ENCODE data around the gene ELSPBP1. TPM values are rescaled to one million over a fixed set of nuclear protein-coding genes. Genes with fewer than 3 reads are reported as not detected.
"Not testable (repeated sequence)": the region's sequence is repeated elsewhere in the genome, so short reads cannot be mapped to it uniquely, and the experiment has no call there.

The ELSPBP1 gene
- not detected in 2 replicates for total RNA-seq (2014; rRNA removed)
- not detected for polyA plus RNA-seq (2012)

- no peak for DNase-seq (ENCODE audit: low read depth)
Measured at GRCh38 chr19:47994209-47994802, at the start of gene ELSPBP1. Gene ELSPBP1, plus strand, starts transcription at chr19:47994632. Its CDS starts 14,036 bp downstream, at chr19:48008668.

GRCh38 chr19:47949852-47950521 is 44.4 kb upstream of the ELSPBP1 start:
- not testable (repeated sequence) for DNase-seq (ENCODE audit: low read depth)

- not testable (repeated sequence) for DNase-seq (ENCODE audit: low read depth)
Measured at GRCh38 chr19:47952132-47952531, 42.3 kb upstream of the ELSPBP1 start.

- DNase-seq (ENCODE audit: low read depth): not testable (repeated sequence)
Measured at GRCh38 chr19:47955936-47956335, 38.5 kb upstream of the ELSPBP1 start.

- DNase-seq (ENCODE audit: low read depth): no peak
Measured at GRCh38 chr19:47973529-47973928, 20.9 kb upstream of the ELSPBP1 start.

GRCh38 chr19:47991191-47991808 is 3.1 kb upstream of the ELSPBP1 start:
- DNase-seq (ENCODE audit: low read depth): no peak

GRCh38 chr19:47992070-47992469 is 2.4 kb upstream of the ELSPBP1 start, which contains the start of gene BSPH1:
Gene BSPH1, minus strand, starts transcription at chr19:47992170. Its CDS starts 89 bp downstream, at chr19:47992081.
- DNase-seq (ENCODE audit: low read depth): no peak

GRCh38 chr19:47996230-47996727 is 1.8 kb downstream of the ELSPBP1 start:
- no peak for DNase-seq (ENCODE audit: low read depth)

- no peak for DNase-seq (ENCODE audit: low read depth)
Measured at GRCh38 chr19:47998800-47999199, 4.4 kb downstream of the ELSPBP1 start.

- DNase-seq (ENCODE audit: low read depth): no peak
Measured at GRCh38 chr19:48000846-48001245, 6.4 kb downstream of the ELSPBP1 start.

GRCh38 chr19:48004236-48004635 is 9.8 kb downstream of the ELSPBP1 start:
- no peak for DNase-seq (ENCODE audit: low read depth)

GRCh38 chr19:48006762-48007161 is 12.3 kb downstream of the ELSPBP1 start:
- peak; percentile 5 for DNase-seq (ENCODE audit: low read depth)

GRCh38 chr19:48010932-48011758 is 16.7 kb downstream of the ELSPBP1 start:
- no peak for DNase-seq (ENCODE audit: low read depth)

- no peak for DNase-seq (ENCODE audit: low read depth)
Measured at GRCh38 chr19:48020686-48021085, 26.3 kb downstream of the ELSPBP1 start.

- DNase-seq (ENCODE audit: low read depth): no peak
Measured at GRCh38 chr19:48023011-48023410, 28.6 kb downstream of the ELSPBP1 start.

GRCh38 chr19:48023518-48023917 is 29.1 kb downstream of the ELSPBP1 start:
- DNase-seq (ENCODE audit: low read depth): no peak

- no peak for DNase-seq (ENCODE audit: low read depth)
Measured at GRCh38 chr19:48025480-48025879, 31.0 kb downstream of the ELSPBP1 start.

- no peak for DNase-seq (ENCODE audit: low read depth)
Measured at GRCh38 chr19:48029431-48029830, 35.0 kb downstream of the ELSPBP1 start.

- DNase-seq (ENCODE audit: low read depth): no peak
Measured at GRCh38 chr19:48030073-48030472, 35.6 kb downstream of the ELSPBP1 start.

- DNase-seq (ENCODE audit: low read depth): no peak
Measured at GRCh38 chr19:48033604-48034003, 39.2 kb downstream of the ELSPBP1 start.

- no peak for DNase-seq (ENCODE audit: low read depth)
Measured at GRCh38 chr19:48036765-48037164, 42.3 kb downstream of the ELSPBP1 start.
